IMR-90 (cell line): ENCODE results near the gene LYSMD3. TPM values are rescaled to one million over a fixed set of nuclear protein-coding genes. Genes with fewer than 3 reads are reported as not detected.

Source experiments
- ATAC-seq: fragments of 200-7000 bp; cut with Tn5 transposase; 2 replicates; pipeline ENCODE4 v1.9.1; 2020; ENCODE audit warnings: low read depth, mild to moderate bottlenecking, moderate library complexity
- BruUV-seq: library from RNA; stranded (reverse); fragments of 400-500 nt; replicated peaks from 2 replicates; lab custom pipeline; 2021; lab: Mats Ljungman, UMichigan
- CTCF ChIA-PET: fragments of 300-600 bp; formaldehyde crosslinking; extraction: SDS; loops from one replicate; lab custom pipeline; 2021; ENCODE audit warnings: antibody characterized with exemption; lab: Yijun Ruan, JAX
- POLR2A ChIA-PET: fragments of 300-600 bp; sonication (Branson Sonifier 250); formaldehyde crosslinking; loops from one replicate; lab custom pipeline; 2022; ENCODE audit warnings: antibody characterized with exemption; ENCODE audit not compliant: unreplicated experiment; lab: Charles Lee
- DNase-seq: peaks from one replicate; pipeline ENCODE4 v3.0.0; 2013
- H2AFZ ChIP-seq: replicated peaks from 2 replicates; pipeline ENCODE3; 2013; ENCODE audit warnings: low read length, mild to moderate bottlenecking; ENCODE audit not compliant: poor library complexity
- H2AK5ac ChIP-seq: 2 replicates; pipeline ENCODE4 v1.6.1; 2013; ENCODE audit warnings: low read depth, low read length, inconsistent platforms
- H2AK9ac ChIP-seq: replicated peaks from 2 replicates; pipeline ENCODE3; 2013; ENCODE audit warnings: mild to moderate bottlenecking, low read depth, low read length, moderate library complexity; ENCODE audit not compliant: poor library complexity
- H2BK120ac ChIP-seq: 2 replicates; pipeline ENCODE4 v1.6.1; 2013; ENCODE audit warnings: low read depth, low read length, inconsistent platforms
- H2BK15ac ChIP-seq: 3 replicates; pipeline ENCODE4 v1.6.1; 2013; ENCODE audit warnings: low read depth, low read length, inconsistent platforms
- H2BK20ac ChIP-seq: 2 replicates; pipeline ENCODE4 v1.6.1; 2013; ENCODE audit warnings: low read depth, mild to moderate bottlenecking, inconsistent platforms, low read length, moderate library complexity
- H2BK5ac ChIP-seq: 2 replicates; pipeline ENCODE4 v1.6.1; 2013; ENCODE audit warnings: mild to moderate bottlenecking, low read depth, low read length, inconsistent platforms; ENCODE audit not compliant: poor library complexity, severe bottlenecking
- H3K14ac ChIP-seq: replicated peaks from 2 replicates; pipeline ENCODE4 v1.6.1; 2013; ENCODE audit warnings: low read depth, low read length, inconsistent platforms
- H3K18ac ChIP-seq: 2 replicates; pipeline ENCODE4 v1.6.1; 2013; ENCODE audit warnings: low read depth, low read length, control low read depth
- H3K23ac ChIP-seq: 2 replicates; pipeline ENCODE4 v1.6.1; 2013; ENCODE audit warnings: low read depth, low read length, inconsistent platforms
- H3K27ac ChIP-seq: 2 replicates; pipeline ENCODE4 v1.5.1; 2013; ENCODE audit warnings: mild to moderate bottlenecking, control low read depth, low read length; ENCODE audit not compliant: insufficient read depth
- H3K27me3 ChIP-seq: 2 replicates; pipeline ENCODE4 v1.6.1; 2013; ENCODE audit warnings: low read length; ENCODE audit not compliant: control insufficient read depth, insufficient read depth
- H3K36me3 ChIP-seq: 2 replicates; pipeline ENCODE4 v1.6.1; 2013; ENCODE audit warnings: low read length, mixed read lengths; ENCODE audit not compliant: control insufficient read depth, insufficient read depth
- H3K4ac ChIP-seq: 2 replicates; pipeline ENCODE4 v1.6.1; 2013; ENCODE audit warnings: low read depth, low read length, inconsistent platforms
- H3K4me1 ChIP-seq: 2 replicates; pipeline ENCODE4 v1.6.1; 2013; ENCODE audit warnings: low read length, mixed read lengths; ENCODE audit not compliant: control insufficient read depth, insufficient read depth
- H3K4me2 ChIP-seq: 2 replicates; pipeline ENCODE4 v1.6.1; 2013; ENCODE audit warnings: low read depth, mild to moderate bottlenecking, control low read depth, low read length, moderate library complexity
- H3K4me3 ChIP-seq: 2 replicates; pipeline ENCODE4 v1.5.1; 2013; ENCODE audit warnings: low read depth, mild to moderate bottlenecking, control low read depth, low read length, moderate library complexity; ENCODE audit not compliant: insufficient read depth
- H3K56ac ChIP-seq: 2 replicates; pipeline ENCODE4 v1.6.1; 2013; ENCODE audit warnings: low read length, inconsistent platforms; ENCODE audit not compliant: insufficient read depth; ENCODE audit errors: extremely low read depth
- H3K79me1 ChIP-seq, 2 experiments: 2 replicates each; pipeline ENCODE4 v1.6.1; 2013; ENCODE audit warnings: low read length in 2 of 2, inconsistent platforms in 1 of 2, low read depth in 1 of 2
- H3K9ac ChIP-seq: 2 replicates; pipeline ENCODE4 v1.6.1; 2013; ENCODE audit warnings: low read depth, low read length, control low read depth
- H3K9me1 ChIP-seq: 2 replicates; pipeline ENCODE4 v1.6.1; 2013; ENCODE audit warnings: low read length, inconsistent platforms; ENCODE audit not compliant: insufficient read depth
- H3K9me3 ChIP-seq: 2 replicates; pipeline ENCODE4 v1.6.1; 2013; ENCODE audit warnings: low read length; ENCODE audit not compliant: control insufficient read depth, insufficient read depth
- H4K20me1 ChIP-seq: 2 replicates; pipeline ENCODE4 v1.6.1; 2013; ENCODE audit warnings: low read length, inconsistent platforms; ENCODE audit not compliant: insufficient read depth
- H4K5ac ChIP-seq: 2 replicates; pipeline ENCODE4 v1.6.1; 2013; ENCODE audit warnings: mild to moderate bottlenecking, low read depth, low read length, control low read depth
- H4K8ac ChIP-seq, 2 experiments: 2 replicates each; pipeline ENCODE4 v1.6.1; 2013; ENCODE audit warnings: low read depth in 2 of 2, low read length in 2 of 2, control low read depth in 1 of 2, inconsistent platforms in 1 of 2
- H4K91ac ChIP-seq: 2 replicates; pipeline ENCODE4 v1.6.1; 2013; ENCODE audit warnings: low read depth, low read length, inconsistent platforms; ENCODE audit not compliant: insufficient read depth
- BHLHE40 ChIP-seq: fragments of 150-350 bp; IDR thresholded peaks from 2 replicates; pipeline ENCODE4 v1.6.1; 2016; ENCODE audit warnings: mild to moderate bottlenecking, low read depth, low read length
- FOS ChIP-seq: fragments of 150-350 bp; IDR thresholded peaks from 2 replicates; pipeline ENCODE4 v1.6.1; 2016; ENCODE audit warnings: low read depth, low read length
- MAFK ChIP-seq: IDR thresholded peaks from 2 replicates; pipeline ENCODE4 v1.6.1; 2012; ENCODE audit warnings: low read depth, low read length, improper control_type of control experiment
- NFE2L2 ChIP-seq: fragments of 150-350 bp; IDR thresholded peaks from 2 replicates; pipeline ENCODE4 v1.6.1; 2016; ENCODE audit warnings: low read depth, mild to moderate bottlenecking, low read length
- POLR2A ChIP-seq: IDR thresholded peaks from 2 replicates; pipeline ENCODE4 v1.6.1; 2012; ENCODE audit warnings: mild to moderate bottlenecking, low read depth, low read length
- RFX5 ChIP-seq: IDR thresholded peaks from 2 replicates; pipeline ENCODE4 v1.8.0; 2012; ENCODE audit warnings: low read depth, mild to moderate bottlenecking, low read length, moderate library complexity
- dilution Hi-C: fragments of 300-500 bp; cut with HindIII; formaldehyde crosslinking; loops from one replicate; pipeline ENCODE4 v1.14.3; 2018; ENCODE audit warnings: low sequenced_read_pairs; ENCODE audit not compliant: unreplicated experiment
- in situ Hi-C: fragments of 300-500 bp; cut with MboI; formaldehyde crosslinking; loops from 3 replicates; pipeline ENCODE4 v1.14.3; 2019; ENCODE audit warnings: low sequenced_read_pairs, inconsistent platforms, mixed read lengths
- intact Hi-C: fragments of 100-400 bp; cut with micrococcal nuclease; formaldehyde crosslinking; loops from 2 replicates; pipeline ENCODE4 v1.10.0; 2022
- polyA plus RNA-seq, 3 experiments: library from polyadenylated mRNA; depleted of rRNA; stranded (reverse); fragments of >200 nt; gene quantifications; 2 replicates each; pipeline ENCODE4 v1.2.3, GENCODE V29; 2012; ENCODE audit warnings: low replicate concordance in 1 of 3
- total RNA-seq: library from RNA; depleted of rRNA; stranded (reverse); fragments of >200 nt; gene quantifications from 2 replicates; pipeline ENCODE4 v1.2.3, GENCODE V29; 2012

LYSMD3 gene
- total and polyA plus RNA-seq, 2 of the 4 experiments (the other 2 are of a cell fraction) = 10.2 to 21.1 TPM

DNA sequence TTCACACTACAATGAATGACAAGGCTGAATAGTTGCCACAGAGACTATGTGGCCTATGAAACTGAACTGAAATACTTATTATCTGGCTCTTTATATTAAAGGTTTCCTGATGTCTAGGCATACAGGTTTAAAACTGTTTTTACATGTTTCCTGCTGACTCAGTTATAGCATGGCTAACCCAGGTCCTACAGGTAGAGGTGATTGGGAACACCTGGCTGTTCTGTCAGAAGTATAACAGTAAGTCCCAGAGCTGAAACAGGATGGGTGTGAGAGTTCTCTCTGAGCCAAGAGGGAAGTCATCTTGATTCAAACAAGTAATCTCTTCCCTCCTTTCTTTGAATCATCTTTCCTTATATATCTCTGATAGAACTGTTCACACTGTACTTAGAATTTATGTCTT lies 24.3 kb upstream of the LYSMD3 start:
- H3K14ac ChIP-seq = no peak overlapping the region
- no TSS peak for BruUV-seq
- no peak for DNase-seq
- TF ChIP-seq BHLHE40 (no peak), FOS (no peak), RFX5 (no peak), NFE2L2 (no peak), POLR2A (no peak), MAFK (no peak)
- H3K27me3 ChIP-seq = peaks cover 23% of the 10 kb centered on the region
- H3K4ac ChIP-seq = no peak overlapping the region
- no peak overlapping the region for H2BK5ac ChIP-seq
- no peak overlapping the region for H3K18ac ChIP-seq
- no peaks in the 10 kb centered on the region for H3K4me1 ChIP-seq
- no peaks in the 10 kb centered on the region for H3K9me3 ChIP-seq
- no peak overlapping the region for H3K23ac ChIP-seq
- no peak overlapping the region for H4K91ac ChIP-seq
- POLR2A ChIA-PET = no interaction called here
- no peak for ATAC-seq
- CTCF ChIA-PET = no interaction called here
- dilution Hi-C loops = no loop called here
- no peaks in the 10 kb centered on the region for H3K9me1 ChIP-seq
- H2AK9ac ChIP-seq = no peak overlapping the region
- intact Hi-C loops = no loop called here
- H4K5ac ChIP-seq = no peak overlapping the region
- H2BK15ac ChIP-seq = no peak overlapping the region
- H3K9ac ChIP-seq = no peak overlapping the region
- in situ Hi-C loops = no loop called here
- H3K56ac ChIP-seq = no peak overlapping the region
- no peak overlapping the region for H3K27ac ChIP-seq
- no peaks in the 10 kb centered on the region for H3K79me1 ChIP-seq
- no peak overlapping the region for H2AK5ac ChIP-seq
- H3K4me3 ChIP-seq = no peak overlapping the region
- H2BK120ac ChIP-seq = no peak overlapping the region
- H2AFZ ChIP-seq = no peak overlapping the region
- no peaks in the 10 kb centered on the region for H4K20me1 ChIP-seq
- H3K36me3 ChIP-seq = no peaks in the 10 kb centered on the region
- H2BK20ac ChIP-seq = no peak overlapping the region
- no peak overlapping the region for H4K8ac ChIP-seq
- no peak overlapping the region for H3K4me2 ChIP-seq
